HG03280 (cell line): ENCODE results near the gene SLC2A11.
"Not testable (repeated sequence)": the region's sequence is repeated elsewhere in the genome, so short reads cannot be mapped to it uniquely, and the experiment has no call there.

Experiments
- ATAC-seq: cut with Tn5 transposase; IDR thresholded peaks from one replicate; pipeline ENCODE4 v1.9.1; 2021; ENCODE audit warnings: mild to moderate bottlenecking, moderate library complexity; ENCODE audit not compliant: unreplicated experiment

Gene SLC2A11

DNA sequence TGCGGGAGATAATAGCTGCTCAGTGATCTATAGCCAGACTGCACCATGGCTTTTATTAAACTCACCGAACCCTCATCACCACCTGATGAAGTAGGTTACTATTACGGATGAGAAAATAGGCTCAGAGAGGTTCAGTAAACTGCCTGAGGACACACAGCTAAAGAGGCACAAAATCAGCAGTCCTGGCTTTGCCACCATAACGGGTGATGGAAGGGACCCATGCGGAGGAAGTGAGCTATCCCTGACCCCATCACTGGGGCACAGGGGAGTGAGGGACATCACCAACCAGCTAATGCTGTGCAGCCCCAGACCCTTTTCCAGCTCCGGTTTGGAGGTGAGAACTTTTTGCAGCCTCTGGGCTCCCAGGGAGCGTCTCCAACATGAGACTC lies 11.6 kb upstream of the SLC2A11 start:
- no peak for ATAC-seq

DNA sequence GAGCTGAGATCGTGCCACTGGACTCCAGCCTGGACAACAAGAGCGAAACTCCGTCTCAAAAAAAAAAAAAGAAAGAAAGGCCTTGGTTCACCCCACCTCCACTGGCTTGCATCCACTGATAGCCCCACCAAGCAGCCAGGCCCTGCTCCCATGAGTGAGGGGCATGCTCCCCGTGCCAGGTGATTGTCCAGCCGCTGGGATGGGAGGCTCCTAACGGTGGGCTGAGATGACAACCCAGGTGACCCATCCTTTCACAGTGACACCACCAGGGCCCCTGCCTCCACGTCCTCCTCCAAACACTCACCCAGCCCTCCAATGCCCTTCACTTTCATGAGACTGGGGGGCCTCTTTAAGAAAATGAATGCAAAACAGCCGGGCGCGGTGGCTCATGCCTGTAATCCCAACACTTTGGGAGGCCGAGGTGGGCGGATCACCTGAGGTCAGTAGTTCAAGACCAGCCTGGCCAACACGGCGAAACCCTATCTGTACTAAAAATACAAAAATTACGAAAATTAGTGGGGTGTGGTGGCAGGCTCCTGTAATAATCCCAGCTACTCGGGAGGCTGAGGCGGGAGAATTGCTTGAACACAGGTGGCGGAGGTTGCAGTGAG lies 10.3 kb upstream of the SLC2A11 start:
- ATAC-seq: no peak

DNA sequence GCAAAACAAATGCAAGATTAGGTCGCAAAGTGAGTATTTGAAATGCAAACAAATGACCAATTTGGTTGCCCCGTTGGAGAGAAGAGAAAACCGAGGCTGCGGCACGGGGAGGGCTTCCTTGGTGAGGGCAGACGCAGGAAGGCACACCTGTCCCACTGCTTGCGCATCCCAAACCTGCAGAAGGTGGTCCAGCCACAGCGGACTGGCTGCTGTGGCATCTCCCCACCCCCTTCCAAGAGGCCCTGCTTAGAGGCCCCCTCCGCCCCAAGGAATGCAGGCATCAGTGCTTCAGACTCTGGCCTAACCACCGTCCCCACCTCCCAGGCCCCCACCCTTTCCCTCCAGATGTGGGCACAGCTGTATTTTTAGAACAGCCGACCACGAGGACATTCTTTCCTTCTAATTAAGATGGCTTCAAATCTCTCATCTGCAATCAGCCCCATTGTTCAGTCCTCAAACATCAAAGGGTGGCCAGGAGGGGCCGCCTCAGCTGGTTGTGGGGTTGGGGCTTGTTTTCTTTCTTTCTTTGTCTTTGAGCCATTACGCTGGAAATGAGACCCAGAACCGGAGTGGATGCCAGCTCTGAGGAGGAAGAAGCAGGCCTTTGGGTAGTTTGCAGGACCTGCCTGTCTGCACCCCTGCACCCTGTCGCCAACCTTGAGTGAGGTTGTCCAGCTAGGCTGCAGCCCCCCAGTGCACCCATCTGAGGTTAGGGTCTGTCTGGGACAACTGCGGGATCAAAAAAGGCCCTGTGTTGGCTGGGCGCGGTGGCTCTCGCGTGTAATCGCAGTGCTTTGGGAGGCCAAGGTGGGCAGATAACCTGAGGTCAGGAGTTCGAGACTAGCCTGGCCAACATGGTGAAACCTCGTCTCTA lies 9.4 kb upstream of the SLC2A11 start:
- no peak for ATAC-seq

DNA sequence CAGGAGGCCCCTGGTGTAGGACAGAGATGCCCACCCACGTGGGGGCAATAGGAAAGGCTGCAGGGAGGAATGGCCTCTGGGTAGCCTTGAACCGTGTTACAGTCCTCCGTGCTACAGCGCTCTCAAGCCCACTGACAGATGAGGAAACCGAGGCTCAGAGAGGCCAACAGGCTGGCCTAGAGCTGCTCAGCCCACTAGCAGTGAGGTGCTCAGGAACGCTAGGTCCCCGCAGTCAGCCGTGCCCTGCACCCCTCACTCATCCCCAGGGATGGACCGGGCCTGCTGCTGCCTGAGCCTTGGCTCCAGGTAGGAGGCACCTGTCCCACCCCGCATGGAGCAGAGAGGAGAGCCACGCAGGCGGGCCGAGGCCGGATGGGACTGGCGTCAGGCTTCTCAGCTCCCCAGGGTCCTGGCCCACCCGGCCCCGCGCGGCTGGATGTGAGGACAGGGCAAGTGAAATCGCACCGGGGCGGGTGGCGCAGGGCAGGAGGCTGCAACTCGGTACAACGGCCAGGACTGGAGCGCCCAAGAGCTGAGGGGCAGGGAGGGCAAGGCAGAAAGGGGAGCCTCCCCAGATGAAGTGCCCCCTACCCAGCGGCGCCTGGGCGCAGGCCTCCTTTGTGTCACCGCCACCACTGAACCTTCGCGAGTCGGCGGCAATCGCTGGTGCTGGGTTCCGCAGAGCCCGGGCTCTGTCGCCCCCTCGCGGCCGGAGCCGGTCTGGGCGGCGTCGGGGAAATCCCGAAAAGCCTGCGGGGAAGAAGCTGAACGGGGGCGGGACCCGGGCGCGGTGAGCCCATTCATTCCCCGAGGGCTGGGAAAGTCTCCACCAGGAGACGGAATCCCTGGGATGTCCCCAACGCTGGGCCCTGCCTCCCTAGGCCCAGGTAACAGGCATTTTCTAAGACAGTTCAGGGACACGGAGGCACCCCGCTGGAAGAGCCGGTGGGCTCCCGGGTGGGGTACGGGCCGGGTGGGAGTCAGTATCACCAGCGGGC lies 8.4 kb upstream of the SLC2A11 start:
- ATAC-seq: peak; percentile 55

DNA sequence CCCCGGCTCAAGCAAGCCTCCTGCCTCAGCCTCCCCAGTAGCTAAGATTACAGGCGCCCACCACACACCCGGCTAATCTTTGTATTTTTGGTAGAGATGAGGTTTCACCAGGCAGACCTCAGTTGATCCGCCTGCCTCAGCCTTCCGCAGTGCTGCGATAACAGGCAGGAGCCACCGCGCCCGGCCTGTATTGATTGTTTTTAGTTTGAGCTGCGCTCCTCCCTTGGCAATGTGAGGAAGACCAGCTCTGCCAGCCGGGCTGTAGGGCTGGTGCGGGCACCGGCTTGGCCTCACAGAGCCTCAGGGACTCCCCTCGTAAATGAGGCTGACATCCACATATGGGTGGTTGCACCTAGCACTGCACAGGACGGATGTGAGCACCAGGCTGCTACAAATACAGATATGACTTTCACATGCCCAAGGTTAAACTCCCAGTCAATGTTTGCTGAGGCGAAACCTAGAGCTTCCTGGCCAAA lies 7.5 kb upstream of the SLC2A11 start:
- peak; percentile 48 for ATAC-seq

DNA sequence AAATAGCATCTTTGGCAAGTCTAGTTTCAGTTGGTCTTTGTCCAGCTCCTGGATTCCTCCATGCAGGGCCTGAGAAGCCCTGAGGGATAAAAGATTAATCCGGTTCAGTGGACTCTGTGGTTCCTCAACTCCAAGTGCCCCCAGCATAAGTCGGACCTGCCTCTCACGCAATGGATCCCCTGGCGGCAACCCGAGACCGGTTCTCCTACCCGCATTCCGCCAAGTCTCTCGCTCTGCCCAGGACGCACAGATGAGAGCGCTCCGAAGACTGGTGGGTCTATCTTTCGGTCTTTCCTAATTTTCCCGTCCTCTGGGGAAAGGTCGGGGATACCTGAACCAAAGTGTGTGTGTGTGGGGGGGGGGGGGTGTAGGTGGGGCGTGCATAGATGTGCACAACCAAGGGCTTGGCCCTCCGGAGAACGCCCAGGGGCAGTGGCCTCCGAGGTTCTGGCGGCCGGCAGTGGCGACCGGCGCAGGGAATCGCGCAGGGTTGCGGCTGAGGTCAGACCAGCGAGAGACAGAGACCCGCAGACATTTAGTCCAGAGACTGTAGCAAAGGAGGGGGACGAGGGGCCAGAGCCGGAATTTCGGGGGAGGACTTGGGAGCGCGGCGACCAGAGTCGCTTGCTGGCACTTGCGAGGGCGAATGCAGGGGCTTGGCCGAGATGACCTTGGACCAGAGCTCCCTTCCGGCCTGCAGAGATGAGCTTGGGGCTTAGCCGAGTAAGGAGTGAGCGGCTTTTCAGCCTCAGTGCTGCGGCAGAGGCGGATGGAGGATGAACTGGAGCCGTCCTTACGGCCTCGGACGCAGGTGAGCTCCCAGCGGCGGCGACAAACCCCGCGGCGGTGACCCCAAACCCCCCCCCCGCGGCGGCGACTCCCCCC lies 712 bp upstream of the SLC2A11 start:
- peak; percentile 41 for ATAC-seq

DNA sequence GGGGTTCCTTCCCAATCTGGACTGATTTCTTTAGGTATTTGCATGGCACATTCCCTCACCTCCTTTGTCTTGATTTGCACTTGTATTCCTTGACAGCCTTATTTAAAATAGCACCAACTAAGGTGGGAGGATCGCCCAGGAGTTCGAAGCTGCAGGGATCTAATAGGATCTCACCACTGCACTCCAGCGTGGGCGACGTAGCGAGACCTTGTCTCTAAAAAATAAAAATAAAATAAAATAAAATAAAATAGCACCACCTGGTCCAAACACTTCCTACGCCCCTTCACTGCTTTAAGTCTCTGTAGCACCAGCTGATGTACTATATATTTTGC lies 775 bp downstream of the SLC2A11 start:
- ATAC-seq: no peak

DNA sequence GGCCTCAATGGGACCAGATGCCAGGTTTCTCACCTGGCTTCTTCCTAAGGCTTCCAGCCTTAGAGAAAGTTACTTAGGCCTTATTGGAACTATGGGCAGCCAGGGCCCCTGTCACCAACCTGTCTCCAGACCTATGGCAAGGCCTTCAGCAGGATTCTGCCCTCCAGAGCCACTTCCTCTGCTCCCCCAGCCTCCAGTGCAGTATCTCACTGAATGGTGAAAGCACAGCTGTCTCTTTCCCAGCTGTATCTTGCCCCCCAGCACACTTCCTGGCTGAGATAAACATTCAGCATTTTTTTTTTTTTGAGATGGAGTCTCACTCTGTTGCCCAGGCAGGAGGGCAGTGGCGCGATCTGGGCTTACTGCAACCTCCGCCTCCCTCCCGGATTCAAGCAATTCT lies 1.5 kb downstream of the SLC2A11 start:
- no peak for ATAC-seq

DNA sequence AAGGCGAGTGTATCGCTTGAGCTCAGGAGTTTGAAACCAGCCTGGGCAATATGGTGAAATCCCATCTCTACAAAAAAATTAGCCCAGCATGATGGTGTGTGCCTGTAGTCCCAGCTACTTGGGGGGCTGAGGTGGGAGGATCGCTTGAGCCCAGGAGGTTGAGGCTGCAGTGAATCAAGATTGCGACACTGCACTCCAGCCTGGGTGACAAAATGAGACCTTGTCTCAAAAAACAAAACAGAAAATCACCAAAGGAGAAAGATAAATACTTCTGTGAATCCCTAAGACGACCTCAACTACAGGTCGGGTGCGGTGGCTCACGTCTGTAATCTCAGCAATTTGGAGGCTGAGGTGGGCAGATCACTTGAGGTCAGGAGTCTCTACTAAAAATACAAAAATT lies 2.5 kb downstream of the SLC2A11 start:
- not testable (repeated sequence) for ATAC-seq

DNA sequence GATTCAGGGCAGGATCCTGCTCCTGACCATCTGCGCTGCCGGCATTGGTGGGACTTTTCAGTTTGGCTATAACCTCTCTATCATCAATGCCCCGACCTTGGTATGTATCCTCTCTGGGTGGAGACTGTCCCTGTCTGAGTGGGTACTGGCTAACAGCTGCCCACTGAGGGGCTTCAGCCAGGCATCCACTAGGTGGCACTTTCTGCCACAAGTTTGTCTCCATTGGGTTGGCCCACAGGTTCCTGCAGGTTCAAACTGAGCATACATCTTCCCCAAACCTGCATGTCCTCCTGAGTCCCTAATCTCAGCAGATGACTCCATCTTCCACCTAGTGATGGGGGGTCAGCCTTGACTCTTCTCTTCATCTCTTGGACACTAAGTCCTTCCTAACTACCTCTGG lies 4.4 kb downstream of the SLC2A11 start:
- no peak for ATAC-seq

DNA sequence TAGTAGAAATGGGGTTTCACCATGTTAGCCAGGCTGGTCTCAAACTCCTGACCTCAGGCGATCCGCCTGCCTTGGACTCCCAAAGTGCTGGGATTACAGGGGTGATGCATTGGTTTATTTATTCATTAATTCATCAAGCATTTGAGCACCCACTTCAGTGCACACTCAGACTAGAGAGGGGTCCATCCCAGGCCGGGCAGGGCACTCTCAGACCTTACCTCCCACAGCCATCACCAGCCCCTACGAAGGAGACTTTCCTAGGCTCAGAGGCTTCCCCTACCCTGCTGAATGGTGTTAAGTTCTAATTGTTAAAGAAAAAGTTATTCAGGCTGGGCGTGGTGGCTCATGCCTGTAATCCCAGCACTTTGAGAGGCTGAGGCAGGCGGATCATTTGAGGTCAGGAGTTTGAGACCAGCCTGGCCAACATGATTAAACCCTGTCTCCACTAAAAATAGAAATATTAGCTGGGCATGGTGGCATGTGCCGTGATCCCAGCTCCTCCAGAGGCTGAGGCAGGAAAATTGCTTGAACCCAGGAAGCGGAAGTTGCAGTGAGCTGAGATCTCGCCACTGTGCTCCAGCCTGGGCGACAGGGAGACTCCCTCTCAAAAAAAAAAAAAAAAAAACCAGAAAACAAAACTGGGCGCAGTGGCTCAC lies 7.0 kb downstream of the SLC2A11 start:
- ATAC-seq: not testable (repeated sequence)

DNA sequence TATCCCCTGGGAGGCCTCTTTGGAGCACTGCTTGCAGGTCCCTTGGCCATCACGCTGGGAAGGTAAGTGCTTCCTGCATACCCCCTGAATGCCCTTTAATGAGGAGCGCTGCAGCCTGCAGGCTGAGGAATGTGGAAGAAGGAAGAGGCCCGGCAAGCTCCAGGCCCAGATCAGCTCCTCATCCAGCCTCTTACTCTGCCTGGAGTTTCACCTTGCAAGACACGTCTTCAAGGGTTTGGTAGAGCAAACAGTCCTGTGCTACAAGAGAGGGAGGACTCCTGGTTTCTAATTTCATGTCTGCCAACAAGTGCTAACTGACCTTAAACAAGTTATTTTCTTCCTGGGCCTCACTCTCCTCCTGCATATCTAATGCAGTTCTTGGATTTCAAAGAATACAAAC lies 10.9 kb downstream of the SLC2A11 start:
- ATAC-seq: no peak

DNA sequence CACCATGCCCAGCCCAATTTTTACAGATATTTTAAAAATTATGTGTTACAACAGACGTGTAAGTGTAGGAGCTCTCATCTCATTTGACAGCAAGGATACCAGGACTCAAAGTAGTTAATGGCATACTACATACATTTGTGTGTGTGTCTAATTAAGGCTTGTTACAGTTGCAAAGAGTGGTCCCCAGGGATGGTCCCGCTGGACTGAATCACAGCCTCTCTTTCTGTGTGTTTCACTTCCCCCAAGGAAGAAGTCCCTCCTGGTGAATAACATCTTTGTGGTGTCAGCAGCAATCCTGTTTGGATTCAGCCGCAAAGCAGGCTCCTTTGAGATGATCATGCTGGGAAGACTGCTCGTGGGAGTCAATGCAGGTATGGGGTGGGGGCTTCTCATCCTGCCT lies 17.2 kb downstream of the SLC2A11 start:
- ATAC-seq: no peak

DNA sequence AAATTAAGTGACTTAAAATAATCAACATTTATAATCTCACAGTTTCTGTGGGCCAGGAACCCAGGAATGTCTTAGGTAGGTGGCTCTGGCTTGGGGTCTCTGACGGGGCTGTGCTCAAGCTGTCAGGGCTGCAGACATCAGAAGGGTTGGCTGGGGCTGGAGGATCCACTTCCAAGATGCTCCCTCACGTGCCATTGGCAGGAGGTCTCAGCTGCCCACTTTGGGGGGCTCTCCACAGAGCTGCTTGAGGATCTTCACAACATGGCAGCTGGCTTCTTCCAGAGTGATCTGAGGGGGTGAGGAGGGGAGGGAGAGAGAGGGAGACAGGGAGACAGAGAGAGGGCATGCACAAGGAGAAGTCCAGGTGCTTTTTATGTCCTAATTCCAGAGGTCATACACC lies 18.1 kb downstream of the SLC2A11 start:
- no peak for ATAC-seq

DNA sequence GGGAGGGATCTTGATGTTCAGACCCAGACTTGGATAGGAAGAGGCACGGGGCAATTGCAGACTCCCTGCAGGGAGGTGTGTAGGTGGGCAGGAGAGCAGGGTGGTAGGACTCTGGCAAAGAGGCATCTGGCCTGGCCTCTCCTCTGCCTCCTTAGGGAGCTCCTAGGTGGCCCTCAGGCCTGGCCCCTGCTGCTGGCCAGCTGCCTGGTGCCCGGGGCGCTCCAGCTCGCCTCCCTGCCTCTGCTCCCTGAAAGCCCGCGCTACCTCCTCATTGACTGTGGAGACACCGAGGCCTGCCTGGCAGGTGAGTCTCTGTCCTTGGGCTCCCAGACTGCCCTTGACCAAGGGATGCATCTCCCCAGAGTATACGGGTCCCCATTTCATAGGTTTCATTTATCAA lies 19.9 kb downstream of the SLC2A11 start:
- ATAC-seq: no peak

DNA sequence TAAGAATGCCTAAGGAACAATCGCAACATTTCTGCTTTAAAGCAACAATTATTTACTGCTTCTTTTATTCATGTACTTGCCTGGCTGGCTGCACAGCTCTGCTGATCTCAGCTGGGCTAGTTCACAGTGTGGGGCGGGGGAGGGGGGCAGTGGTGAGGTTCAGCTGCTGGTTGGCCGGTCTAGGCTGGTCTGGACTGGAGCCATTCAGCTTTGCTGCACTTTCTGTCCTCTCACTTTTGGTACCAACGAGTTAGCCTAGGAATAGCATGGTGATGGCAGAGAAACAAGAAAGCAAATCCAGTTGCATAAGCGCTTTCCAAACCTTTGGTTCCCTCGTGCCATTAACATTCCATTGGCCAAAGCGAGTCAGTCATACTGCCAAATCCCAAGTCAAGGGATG lies 20.5 kb downstream of the SLC2A11 start:
- no peak for ATAC-seq

DNA sequence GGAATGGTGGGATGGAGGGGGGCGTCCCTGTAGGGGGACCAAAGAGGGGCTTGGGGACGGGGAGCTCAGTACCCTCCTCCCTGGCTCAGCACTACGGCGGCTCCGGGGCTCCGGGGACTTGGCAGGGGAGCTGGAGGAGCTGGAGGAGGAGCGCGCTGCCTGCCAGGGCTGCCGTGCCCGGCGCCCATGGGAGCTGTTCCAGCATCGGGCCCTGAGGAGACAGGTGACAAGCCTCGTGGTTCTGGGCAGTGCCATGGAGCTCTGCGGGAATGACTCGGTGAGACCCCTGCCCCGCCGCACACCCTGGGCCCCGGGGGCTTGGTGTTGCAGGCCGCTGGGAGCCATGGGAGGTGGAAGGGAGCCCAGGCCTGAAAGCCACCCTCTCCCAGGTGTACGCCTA lies 24.7 kb downstream of the SLC2A11 start:
- no peak for ATAC-seq

DNA sequence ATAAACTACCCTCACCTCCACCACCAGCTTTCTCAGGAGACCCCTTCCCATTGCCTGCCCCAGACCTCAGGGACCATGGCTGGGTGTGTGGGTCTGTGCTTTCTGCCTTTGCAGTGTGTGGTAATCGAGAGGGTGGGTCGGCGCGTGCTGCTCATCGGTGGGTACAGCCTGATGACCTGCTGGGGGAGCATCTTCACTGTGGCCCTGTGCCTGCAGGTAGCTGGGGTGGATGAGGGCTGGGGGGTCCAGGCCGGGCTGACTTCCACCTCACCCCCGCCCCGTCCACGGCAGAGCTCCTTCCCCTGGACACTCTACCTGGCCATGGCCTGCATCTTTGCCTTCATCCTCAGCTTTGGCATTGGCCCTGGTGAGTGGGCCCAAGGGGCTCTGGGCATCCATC lies 26.0 kb downstream of the SLC2A11 start:
- no peak for ATAC-seq

DNA sequence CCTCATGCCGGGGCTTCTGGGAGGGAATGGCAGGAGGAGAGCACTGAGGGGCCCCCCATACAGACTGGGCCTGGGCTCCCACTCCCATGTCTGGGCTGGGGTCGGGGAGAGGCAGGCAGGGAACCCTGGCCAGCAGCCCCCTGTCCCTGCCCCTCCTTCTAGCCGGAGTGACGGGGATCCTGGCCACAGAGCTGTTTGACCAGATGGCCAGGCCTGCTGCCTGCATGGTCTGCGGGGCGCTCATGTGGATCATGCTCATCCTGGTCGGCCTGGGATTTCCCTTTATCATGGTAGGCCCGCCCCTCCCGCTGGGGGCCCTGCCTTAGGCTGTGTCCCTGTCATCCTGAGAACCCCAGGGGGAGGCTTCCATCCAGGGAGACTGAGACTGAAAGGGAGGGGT lies 26.5 kb downstream of the SLC2A11 start:
- no peak for ATAC-seq
